GM21526 (cell line): ENCODE results near the gene KCNC1.

ENCODE experiments used
- ATAC-seq: cut with Tn5 transposase; IDR thresholded peaks from one replicate; pipeline ENCODE4 v1.9.1; 2021; ENCODE audit warnings: moderate library complexity; ENCODE audit not compliant: unreplicated experiment, low FRiP score

Gene KCNC1

GRCh38 chr11:17734418-17734911 is at the start of gene KCNC1:
Gene KCNC1 (plus strand): TSS chr11:17734781. CDS start chr11:17736003, 1,222 bp downstream.
- no peak for ATAC-seq

GRCh38 chr11:17686231-17686980 is 48.2 kb upstream of the KCNC1 start:
- no peak for ATAC-seq

GRCh38 chr11:17687946-17688670 is 46.5 kb upstream of the KCNC1 start:
- ATAC-seq = no peak

- ATAC-seq = no peak
These were observed 43.0 kb upstream of the KCNC1 start for GRCh38 chr11:17691550-17691949.

GRCh38 chr11:17691976-17692375 is 42.6 kb upstream of the KCNC1 start:
- ATAC-seq = no peak

DNA sequence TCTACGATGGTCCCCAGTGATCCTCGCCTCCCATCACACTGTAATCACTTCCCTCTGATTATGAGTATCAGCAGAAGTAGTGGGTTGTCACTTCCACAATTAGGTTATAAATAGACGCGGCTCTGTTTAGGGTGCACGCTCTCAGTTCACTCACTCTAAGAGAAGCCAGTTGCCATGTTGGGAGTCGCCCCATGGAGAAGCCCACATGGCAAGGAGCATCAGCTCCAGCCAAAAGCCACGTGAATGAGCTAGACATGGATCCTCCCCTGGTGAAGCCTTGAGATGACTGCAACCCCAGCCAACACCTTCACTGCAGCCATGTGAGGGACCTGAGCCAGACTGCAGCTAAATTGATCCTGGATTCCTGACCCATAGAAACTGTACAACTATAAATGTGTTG is 41.6 kb upstream of the KCNC1 start:
- ATAC-seq = no peak

DNA sequence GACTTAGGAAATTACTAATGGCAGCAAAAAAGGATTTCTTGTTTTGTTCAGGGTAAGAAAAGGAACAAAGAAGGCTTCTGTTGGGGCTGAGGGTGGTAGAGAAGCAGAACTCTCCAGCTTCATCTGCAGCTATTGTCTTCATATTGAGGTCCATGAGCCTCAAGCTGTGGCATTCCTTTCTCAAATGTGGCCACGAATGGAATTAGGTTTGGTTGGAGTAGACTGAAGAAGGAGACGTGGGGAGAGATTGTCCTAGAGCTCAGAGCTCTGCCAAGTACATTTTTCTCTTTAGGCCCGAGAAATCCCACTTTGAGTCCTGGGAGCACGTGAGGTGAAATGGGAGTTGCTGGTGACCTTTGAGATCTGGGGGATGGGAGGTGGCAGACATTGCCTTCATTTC is 41.0 kb upstream of the KCNC1 start:
- ATAC-seq = no peak

DNA sequence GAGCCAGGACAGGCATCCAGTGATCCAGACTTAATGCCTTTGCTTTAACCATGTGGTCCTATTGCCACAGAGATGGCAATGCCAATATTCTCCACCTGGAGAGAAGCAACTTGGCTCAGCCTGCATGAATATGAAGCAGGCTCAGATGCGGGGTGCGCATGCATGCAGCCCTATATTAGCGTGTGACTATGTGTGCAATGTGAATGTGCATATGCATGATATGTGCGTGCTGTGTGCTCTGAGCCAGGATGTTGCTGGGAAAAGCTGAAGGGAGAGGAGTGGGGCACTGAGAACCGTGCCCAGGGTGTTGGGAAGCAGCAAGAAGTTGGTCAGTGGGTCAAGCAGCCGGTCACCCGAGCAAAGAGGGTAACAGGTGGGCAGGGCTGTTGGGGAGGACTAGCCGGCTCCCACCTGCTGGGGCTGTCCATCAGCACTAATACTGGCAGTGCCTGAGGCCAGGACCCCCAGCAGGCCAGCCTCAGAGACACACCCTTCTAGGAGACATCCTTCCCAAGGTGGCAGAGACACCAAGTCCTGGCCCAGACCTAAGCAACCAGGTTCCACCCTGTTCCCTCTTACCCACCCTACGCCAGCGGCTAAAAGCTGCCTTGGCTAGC is 40.0 kb upstream of the KCNC1 start:
- no peak for ATAC-seq

GRCh38 chr11:17695454-17696441 is 38.8 kb upstream of the KCNC1 start:
- no peak for ATAC-seq

DNA sequence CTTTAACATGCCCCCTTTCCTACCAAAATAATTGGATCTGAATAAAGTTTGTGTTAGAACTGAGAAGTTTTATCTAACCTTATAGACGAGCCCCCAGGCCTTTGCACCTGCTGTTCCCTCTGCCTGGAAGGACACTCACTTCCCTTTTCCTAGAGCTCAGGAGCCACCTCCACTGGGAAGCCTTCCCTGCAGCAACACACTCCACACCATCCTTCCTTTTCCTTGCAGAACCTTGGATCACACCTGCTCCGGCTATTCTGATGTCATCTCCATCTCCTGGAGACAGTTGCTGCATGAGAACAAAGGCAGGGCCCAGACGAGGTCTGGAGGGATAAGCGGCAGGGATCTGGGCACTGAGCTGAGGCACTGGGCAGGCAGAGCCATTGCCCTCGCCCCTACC is 37.8 kb upstream of the KCNC1 start:
- ATAC-seq = no peak

- no peak for ATAC-seq
These were observed 37.2 kb upstream of the KCNC1 start for GRCh38 chr11:17697175-17697949.

DNA sequence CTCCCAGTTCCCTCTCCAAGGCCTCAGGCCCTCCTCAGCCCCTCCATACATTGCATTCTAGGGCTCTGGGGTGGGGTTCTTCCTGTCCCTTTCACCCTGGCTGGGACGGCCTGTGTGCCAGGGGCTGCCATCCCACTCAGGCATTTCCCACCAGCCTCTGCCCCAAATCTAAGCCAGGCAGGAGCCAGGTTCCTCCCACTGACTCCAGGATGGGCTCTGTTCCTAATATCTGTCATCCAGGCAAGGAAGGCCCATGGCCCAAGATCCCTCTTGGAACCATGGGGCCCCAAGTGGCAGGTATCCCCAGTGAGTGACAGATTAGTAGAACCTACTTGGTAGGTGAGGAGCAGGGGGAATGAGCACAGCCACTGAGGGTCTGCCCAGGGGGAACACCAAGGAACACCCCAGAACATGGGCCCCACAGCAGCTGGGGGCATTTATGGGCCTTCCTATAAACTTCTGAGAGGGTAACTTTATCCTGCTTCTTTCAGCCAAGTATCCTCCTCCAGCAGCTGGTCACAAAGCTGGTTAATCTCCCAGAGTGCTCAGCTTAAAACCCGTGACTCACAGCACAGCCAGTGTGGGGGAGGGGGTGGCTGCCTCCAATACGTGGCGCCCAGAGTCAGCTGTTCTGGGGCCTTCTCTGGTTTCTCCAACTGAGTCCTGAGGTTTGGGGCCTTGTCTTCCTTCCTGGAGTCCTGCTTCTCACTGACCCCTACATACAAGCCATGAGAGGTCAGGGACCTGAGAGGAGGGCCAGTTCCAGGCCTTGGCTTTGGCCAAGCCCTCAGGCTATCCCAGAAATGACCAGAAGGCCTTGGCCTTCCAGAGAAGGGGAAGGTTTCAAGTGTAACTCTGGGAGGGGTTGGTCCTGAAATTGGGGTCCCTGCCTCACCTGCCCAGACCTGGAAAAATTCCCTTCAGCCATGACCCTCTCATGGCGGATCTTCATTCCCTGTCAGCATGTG is 35.1 kb upstream of the KCNC1 start:
- no peak for ATAC-seq

DNA sequence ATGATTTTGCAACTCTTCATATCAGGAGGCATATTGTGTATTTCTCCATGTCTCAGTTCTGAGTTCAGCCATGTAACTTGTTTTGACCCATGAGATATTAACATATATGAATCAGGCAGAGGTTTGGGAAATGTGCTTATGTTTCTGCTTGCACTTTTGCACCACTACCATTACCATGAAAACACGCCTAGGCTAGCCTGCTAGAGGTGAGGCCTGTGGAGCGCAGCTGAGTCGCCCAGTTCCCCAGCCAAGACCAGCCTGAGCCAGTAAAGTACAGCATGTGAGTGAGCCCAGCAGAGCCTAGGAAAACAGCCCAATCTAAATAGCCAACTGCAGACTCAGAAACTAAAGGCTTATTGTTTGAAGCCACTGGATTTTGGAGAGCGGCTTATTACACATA is 33.6 kb upstream of the KCNC1 start:
- ATAC-seq = no peak

- ATAC-seq = no peak
These were observed 31.7 kb upstream of the KCNC1 start for GRCh38 chr11:17702876-17703275.

GRCh38 chr11:17703951-17704350 is 30.6 kb upstream of the KCNC1 start:
- ATAC-seq = no peak

DNA sequence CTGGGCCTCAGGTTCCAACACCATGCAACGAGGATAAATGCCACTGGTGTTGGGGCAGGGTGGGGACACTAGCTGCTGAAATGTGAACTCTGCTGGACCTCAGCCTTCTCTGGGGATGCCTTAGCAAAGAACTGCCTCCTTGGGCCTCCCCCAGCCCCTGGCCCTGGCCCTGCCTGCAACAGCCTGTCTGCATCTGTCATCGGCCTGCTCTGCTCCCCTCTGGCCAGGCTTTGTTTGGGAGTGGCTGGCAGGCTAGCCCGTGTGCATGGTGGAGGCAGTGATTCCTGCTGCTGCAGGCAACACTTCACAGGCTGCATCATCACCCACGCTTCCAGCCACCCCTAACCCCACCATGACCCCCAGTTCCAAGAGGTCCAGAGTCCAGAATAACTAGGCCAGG is 26.8 kb upstream of the KCNC1 start:
- ATAC-seq = no peak

DNA sequence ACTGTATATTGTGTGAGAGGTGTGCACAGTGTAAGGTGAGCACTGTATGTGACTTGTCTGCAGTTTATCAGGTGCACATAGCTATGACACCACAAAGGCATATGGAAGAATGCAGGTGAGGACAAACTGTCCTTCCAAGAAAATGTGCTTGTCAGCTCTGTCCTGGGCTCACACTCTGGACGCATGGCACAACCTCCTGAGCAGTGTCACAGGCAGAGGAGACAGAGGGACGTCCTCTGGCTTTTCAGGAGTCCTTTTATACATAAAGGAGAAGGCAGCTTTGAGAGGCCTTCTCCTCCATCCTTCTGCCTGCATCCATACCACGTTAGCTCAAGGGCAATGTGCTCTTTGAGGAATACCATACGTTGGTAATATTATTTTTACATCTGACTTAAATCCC is 22.7 kb upstream of the KCNC1 start:
- ATAC-seq = no peak

DNA sequence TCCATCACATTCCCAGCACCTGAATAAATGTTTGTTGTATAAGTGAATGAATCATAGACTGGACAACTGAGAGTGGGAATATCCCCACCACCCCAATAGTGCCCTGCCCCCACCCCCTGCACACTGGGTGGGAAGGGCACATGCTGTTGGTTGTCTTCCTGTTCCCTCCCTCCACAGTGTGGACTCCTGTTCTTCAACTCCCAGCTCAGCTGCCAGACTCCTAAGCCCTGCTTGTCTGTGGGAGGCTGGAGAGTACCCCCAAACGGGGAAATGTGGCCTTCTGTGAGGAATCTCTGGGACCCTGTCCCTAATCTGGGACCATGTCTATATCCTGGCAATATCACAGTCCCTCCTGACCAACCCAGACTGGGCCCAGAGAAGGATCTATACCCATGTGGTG is 20.7 kb upstream of the KCNC1 start:
- ATAC-seq = no peak
